ENCODE data around the gene SDCBP2.

- TF ChIP-seq POLR2A (IDR thresholded peaks at IDR 0.05) (no peak), CTCF (IDR thresholded peaks at IDR 0.05) (no peak)
Observed at GRCh38 chr20:1357921-1358671, 29.2 kb upstream of the SDCBP2 start.

Measured in heart left ventricle (tissue), 13 donors.